GM19324 (cell line): ENCODE data around the gene ANKRD13D.

ENCODE experiments used
- ATAC-seq: cut with Tn5 transposase; IDR thresholded peaks from one replicate; pipeline ENCODE4 v1.9.1; 2021; ENCODE audit warnings: mild to moderate bottlenecking, moderate library complexity; ENCODE audit not compliant: unreplicated experiment, low FRiP score

The ANKRD13D gene

DNA sequence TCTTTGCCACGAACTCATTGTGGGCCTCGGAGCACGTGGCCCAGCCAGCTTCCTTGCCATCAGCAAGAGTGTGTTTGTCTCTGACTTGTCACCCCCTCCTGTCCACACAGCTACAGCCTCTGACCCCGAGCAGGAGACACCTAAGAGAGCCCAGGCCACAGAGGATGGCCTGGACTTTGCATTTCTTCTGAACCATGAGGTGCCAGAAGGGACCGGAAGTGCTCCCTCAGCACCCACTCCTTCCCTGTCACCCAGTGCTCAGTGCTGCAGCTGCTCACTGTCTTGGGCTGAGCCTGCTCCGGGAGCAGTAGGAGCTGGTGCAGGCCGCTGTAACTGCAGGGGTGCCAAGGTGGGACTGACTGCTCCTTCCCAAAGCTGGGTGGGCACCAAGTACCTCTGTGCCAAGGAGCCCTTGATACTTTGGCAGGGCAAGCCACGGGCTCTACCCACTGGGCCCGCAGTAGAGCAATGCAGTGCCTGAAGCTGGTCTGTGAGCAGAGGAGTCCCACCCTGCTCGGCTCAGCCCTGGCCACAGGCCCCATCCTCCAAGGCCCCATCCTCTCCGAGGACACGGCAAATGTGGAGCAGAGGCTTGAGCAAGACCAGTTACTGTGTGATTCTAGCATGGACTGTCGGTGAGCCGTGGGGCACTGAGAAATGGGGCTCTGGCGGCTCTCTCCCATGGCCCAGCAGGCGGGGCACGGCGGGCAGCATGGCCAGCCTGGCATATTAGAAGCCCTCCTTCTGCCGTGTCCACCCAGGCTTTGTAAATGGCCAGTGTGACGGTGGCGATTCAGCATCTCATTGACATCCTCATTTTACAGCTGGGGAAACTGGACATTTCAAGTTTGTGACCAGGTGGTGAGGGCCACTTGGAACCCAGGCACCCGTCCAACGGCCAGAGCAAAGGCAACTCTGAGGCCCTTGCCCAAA, 16.5 kb upstream of the ANKRD13D start:
- no peak for ATAC-seq

DNA sequence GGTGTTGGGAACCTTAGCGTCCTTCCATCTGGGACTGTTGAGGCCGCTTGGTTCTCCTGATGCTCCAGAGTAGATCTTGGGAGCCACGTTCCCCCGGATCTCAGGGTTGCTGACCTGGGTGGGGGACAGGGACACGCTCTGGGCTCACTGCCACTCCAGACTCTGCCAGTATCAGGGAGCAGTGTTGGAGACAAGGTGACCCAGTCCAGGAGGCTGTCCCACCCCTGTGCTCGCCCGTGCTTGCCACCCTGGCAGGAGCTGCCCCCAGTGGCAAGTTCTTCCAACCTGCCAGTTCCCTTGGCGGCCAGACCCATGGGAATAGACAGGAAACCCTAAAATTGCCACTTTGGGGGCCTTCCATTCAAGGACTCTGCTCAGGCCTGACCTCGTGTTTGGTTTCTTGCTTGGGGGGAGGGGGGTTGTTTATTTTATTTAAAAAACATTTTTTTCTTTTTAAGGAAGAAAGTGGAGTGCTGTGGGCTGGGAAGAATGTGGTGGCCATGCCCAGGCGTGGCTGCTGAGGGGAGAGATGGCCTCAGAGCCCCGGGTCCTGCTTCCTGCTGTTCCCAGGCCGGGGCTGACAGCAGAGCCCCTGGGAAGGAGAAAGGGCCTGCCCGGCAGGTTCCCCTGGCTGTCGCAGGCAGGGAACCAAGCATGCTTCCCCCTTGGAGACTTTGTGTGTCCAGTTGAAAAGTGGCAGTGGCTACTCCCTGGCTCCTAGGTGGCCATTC, 15.7 kb upstream of the ANKRD13D start:
- no peak for ATAC-seq

DNA sequence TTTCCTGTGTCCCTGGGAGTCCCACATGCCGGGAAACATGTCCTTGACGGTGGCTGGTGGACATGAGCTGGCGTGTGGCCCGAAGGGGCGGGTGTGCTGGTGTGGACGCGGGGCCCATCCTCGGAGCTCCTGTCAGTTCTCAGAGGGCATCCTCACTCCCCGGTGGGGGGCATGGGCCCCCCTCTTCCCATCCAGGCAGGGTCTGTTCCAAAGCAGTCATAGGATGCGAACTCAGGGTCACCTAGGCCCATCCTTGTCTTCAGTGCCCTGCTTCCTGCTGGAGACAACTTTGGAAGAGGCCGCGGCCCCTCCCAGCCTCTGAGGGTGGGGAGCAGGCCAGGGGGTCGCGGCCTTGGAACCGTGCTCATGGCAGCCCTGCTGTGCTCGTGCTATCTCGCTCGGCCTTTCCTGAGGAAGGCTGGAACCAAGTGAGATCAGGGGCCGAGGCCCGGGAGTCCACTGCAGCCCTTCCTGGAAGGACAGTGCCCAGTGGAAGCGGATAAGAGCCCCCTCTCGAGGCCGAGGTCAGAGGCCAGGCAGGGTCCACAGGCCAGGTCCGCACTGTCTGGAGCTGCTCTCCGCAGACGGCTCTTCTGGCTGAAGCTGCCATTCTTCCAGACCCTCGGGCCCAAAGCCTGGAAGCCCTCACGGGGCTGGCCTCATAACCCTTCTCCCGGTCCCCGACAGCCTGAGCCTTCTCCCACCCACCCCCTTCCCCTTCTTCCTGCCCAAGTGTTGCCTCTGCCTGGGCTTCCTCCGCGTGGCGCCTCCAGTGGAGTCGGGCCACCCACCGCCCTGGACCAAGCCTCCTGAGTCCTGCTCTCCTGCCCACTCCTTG, 14.1 kb upstream of the ANKRD13D start:
- ATAC-seq = no peak

DNA sequence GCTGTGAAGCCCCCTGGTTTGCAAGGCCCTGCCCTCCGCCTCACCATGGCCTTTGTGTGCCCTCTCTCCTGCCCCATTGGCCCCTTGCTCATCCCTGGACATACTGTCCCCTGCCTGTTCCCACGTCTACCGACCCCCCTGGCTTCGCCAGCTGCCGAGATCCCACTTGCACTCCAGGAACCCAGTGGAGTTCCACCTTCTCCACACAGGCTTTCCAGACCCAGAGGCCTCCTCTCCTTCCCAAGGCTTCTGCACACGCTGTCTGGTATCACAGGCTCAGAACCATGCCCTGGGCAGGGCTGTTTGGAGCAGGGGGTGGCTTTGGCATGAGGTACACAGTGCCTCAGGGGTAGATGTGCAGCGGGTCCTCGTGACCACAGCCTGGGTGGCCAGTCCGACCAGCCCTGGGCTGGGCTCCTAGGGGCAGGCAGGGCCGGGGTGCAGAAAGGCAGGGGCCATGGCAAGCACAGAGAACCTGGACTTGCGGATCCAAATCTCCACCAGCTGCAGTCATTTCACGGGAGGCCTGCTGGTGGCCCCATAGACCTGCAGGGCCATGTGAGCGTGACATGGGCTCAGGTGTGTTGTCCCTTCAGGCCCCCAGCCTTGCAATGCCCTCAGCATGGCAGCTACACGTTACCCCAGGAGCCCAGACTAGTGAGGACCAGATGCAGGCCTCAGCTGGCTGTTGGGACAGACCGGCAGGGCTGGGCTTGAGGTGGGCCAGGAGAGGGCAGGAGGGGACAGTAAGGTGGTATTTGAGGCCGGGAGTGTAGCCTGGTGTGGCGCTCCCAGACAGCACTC, 13.3 kb upstream of the ANKRD13D start:
- no peak for ATAC-seq

DNA sequence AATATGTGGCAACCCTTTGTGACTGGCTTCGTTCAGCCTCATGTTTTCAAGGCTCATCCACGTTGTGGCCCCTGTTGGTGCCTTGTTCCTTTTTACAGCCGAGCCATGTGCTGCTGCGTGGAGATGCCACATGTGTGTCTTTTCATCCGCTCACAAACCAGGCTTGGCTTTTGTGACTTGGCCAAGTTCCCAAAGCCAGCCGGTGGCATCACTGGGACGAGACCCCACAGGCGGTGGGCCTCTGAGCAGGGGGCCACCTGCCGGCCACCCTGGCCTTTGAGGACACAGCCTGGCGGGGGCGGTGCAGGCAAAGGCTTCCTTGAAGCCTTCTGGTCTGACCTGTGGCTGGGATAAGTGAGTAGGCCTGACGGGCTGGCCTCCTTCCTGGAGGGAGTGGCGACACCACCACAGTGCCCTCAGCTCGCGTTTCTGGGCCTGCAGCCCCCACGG, 12.3 kb upstream of the ANKRD13D start:
- no peak for ATAC-seq

DNA sequence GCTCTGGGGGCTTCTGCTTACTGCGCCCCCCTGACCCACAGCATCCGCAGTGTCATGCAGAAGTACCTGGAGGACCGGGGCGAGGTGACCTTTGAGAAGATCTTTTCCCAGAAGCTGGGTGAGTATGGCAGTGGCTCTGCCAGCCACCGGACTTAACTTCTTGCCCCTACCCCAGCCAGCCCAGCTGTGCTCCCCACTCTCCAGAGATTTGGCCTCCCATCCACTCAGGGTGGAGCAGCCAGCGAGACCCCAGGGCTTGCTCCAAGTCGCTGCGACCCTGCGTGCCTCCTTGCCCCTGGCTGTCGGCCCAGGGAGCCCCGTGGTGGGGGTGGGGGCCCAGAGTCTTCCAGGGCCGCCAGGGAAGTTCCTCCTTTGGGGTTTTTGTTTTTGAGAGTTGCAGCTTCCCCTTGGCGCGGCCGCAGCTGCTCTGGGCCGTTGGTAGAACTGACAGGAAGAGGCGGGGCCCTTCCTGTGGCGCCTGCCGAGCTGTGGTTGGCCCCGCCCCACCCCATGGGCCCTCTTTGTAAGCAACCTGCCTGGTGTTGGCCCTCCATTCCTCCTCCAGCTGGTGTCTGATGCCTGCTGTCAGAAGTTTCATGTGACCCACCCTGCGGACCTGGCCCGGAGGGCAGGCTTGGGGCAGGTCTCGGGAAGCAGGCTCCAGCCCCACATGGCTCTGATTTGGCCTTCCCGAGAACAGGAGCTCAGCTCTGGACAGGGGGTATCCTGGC, 11.7 kb upstream of the ANKRD13D start:
- ATAC-seq = peak; percentile 87

DNA sequence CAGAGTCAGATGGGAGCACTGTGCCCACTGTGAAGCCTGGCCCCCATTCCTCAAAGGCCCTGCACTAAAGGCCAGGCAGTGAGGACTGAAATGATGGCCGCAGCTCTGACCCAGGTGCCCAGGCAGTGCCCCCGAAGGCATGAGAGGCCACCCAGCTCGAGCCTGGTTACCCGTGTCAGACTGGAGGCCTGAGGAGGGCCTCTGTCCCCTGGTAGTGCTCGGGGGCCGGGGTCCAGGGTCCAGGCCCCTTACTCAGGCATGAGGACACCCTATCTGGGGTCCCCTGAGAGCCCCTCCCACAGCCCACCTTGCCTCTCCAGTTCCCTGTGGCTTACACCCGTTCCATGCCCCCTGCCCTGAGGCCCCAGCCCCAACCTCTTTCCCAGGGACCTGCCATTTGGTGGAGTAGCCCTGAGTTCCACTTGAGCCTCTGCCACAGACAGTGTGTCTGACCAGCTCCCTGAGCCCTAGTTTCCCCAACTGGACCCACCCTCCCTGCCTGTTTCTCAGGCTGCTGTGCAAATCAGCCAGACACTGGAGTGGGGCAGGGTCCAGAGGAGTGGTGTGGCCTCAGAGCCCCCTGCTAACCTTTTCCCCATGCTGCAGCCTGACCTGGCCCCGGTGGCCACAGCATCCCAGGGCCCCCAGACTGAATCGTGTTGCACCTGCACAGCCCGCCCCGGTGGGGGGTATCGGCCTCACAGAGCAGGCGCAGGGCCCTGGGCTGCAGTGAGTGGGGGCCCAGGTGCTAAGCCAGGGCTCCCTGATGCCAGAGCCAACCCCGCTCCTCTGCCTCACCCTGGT, 10.8 kb upstream of the ANKRD13D start:
- no peak for ATAC-seq

DNA sequence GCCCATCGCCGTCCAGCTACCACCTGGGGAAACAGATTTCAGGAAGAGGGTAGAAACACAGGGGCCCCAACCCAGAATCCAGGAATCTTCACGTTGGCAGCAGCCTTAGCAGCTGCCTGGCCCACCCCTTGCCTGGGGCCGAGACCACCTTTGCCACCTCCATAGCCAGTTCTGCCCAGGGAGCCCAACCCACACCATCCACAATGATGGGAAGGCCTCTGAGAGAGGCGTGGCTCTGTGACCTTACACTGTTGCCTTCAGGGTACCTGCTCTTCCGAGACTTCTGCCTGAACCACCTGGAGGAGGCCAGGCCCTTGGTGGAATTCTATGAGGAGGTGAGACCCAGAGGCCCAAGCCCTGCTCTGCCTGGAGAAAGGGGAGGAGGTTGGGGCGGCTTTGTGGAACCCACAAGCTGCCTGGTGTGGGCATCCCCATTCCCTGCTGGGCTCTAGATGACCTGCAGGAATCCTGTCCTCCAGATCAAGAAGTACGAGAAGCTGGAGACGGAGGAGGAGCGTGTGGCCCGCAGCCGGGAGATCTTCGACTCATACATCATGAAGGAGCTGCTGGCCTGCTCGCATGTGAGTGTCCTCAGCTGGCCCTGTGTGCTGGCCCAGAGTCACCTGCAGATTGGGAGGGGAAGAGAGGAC, 10.0 kb upstream of the ANKRD13D start:
- no peak for ATAC-seq

DNA sequence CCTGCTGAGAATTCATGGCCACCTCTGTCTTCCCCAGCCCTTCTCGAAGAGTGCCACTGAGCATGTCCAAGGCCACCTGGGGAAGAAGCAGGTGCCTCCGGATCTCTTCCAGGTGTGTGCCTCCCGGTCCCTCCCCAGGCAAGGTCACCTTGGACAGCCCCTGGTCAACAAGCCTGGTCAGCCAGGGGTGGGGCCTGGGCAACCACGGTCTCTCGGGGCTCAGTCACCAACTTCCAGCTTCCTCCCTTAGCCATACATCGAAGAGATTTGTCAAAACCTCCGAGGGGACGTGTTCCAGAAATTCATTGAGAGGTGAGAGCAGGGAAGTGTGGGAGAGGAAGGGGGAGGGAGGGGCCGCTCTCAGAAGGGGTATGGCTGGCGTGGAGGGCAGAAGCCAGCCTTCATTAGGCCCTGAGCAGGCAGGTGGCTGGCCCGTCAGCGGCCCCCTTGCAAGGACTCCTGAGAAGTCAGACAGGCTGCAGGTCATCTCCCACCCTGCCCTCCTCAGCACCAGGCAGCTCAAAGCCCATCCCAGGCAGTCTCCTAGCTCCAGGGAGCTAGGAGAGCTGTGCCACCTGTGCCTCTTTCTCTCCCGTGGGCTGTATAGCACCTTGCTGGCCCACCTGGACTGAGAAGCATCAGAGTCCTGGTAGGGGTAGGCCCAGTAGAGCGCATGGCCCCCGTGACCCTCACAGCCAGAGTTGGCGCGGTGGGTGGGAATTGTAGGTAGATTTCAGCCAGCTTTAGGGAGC, 9.3 kb upstream of the ANKRD13D start:
- no peak for ATAC-seq

DNA sequence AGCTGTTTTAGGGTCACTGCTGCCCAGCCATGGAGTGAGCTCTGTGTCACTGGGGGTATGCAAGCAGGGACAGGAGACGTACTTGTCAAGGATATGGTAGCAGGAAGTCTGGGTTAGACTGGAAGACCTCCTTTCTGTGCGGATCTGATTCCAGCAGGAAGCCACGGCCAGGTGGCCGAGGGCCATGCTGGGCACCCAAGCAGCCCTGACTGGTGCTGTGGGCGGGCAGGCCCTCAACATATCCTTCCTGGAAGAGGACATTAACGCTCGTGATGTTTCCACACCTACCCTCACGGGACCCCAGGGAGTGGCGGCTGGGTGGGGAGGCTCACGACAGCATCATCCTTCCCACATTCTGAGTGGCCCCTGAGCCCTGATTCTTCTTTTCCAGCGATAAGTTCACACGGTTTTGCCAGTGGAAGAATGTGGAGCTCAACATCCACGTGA, 8.7 kb upstream of the ANKRD13D start:
- no peak for ATAC-seq

DNA sequence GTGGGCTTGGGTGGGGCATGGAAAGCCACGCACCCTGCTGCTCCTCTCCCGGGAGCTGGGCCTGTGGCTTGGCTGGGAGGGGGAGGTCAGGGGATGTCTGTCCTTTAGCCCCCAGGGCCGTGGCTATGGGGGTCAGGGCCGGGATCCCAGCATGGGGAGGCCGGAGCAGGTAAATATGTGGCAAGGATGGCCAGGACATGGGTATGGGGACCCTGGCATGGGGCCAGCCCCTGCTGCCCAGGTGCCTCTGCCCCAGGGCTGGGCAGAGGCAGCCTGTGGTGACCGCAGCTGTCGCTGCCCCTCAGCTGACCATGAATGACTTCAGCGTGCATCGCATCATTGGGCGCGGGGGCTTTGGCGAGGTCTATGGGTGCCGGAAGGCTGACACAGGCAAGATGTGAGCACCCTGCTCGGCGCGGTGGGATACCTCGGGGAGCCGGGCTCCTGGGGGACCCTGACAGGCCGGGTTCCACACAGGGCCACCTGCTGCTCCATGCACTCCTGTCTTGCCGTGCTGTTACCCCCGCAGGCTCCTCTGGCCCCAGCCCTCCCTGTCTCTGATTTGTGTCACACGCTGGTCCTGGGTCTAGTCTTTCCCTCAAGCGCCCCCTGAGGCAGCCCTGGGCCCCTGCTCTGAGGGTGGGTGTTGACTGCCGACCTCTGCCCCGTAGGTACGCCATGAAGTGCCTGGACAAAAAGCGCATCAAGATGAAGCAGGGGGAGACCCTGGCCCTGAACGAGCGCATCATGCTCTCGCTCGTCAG, 8.1 kb upstream of the ANKRD13D start:
- ATAC-seq = no peak

DNA sequence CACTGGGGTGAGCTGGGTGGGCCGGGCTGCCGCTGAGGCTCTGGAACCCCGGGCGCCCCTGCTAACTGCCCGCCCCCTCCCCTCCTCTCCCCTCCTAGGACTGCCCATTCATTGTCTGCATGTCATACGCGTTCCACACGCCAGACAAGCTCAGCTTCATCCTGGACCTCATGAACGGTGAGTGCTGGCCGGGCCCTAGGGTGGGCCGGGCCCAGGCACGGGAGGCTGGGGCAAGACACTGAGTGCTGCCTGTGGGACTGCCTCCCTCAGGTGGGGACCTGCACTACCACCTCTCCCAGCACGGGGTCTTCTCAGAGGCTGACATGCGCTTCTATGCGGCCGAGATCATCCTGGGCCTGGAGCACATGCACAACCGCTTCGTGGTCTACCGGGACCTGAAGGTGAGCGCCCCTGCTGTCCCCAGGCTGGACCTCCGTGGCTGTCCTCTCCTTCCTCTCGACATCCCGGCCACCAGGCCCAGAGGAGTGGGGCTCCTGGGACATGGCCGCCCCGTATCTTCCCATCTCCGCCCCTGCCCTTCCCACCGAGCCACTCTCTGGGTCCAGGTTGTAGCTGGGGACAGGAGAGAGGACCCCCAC, 7.5 kb upstream of the ANKRD13D start:
- ATAC-seq = no peak

DNA sequence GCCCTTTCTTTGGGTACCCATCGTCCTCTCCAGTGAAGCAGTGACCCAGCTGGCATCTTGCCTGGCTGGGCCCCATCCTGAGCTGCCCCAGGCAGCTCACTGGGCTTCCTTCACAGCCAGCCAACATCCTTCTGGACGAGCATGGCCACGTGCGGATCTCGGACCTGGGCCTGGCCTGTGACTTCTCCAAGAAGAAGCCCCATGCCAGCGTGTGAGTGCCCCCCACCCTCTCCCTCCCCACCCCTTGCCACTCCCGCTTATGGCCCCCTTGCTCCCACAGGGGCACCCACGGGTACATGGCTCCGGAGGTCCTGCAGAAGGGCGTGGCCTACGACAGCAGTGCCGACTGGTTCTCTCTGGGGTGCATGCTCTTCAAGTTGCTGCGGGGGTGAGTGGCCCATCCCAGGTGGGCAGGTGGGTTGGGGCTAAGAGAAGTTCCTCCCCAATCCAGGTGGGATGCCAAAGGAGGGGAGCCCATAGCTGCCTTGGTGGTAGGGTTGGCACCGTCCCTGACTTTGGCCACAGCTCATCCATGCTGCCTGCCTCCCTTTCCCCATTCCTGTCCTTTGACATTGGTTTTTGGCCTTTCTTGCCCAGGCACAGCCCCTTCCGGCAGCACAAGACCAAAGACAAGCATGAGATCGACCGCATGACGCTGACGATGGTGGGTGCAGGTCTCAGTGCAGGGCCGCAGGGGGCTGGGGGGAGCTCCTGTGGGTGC, 6.8 kb upstream of the ANKRD13D start:
- ATAC-seq = no peak

DNA sequence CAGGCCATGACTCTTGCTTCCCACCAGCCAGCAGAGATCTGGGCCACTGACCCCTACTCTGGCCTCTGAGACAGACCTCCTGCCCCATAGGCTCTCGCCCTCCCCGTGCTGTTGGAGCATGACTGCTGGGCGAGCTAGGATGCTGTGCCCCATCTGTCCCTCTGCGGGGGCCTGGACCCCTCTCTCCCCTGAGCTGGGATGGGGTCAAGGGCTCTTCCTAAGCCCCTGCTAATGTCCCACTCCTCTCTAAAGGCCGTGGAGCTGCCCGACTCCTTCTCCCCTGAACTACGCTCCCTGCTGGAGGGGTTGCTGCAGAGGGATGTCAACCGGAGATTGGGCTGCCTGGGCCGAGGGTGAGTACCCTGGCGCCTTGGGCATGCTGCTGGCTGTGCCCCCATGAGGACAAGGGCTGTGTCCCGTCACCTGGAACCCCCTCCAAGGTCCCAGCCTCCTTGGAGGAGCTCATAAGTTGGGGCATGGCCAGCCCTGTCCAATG, 6.2 kb upstream of the ANKRD13D start:
- ATAC-seq = no peak

DNA sequence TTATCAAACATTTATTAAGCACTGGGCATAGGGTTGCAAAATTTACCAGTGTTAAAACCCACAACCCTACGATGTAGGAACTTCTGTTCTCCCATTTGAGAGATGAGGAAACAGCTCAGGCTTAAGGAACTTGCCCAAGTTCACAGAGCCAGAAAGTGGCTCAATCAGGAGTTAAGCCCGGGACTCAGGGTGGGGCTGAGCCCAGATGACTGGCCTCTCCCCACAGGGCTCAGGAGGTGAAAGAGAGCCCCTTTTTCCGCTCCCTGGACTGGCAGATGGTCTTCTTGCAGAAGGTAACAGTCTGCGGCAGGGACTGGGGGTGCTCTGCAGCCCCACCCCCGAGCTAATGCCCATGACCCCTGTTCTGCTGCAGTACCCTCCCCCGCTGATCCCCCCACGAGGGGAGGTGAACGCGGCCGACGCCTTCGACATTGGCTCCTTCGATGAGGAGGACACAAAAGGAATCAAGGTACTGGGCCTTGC, 5.6 kb upstream of the ANKRD13D start:
- no peak for ATAC-seq
